Mononuclear cell (primary cell): Measurements from ENCODE around the gene DNM2. TPM values are rescaled to one million over a fixed set of nuclear protein-coding genes. Genes with fewer than 3 reads are reported as not detected.

Source experiments
- H3K27me3 ChIP-seq: 2 replicates; pipeline ENCODE4 v1.6.0; 2011; ENCODE audit warnings: low read length, control low read depth; ENCODE audit not compliant: insufficient read depth
- H3K4me1 ChIP-seq: 2 replicates; pipeline ENCODE4 v1.5.1; 2011; ENCODE audit warnings: mild to moderate bottlenecking, low read length, control low read depth; ENCODE audit not compliant: insufficient read depth
- H3K4me3 ChIP-seq: 2 replicates; pipeline ENCODE4 v1.5.1; 2011; ENCODE audit warnings: mild to moderate bottlenecking, low read length, moderate library complexity
- H3K9me3 ChIP-seq: 2 replicates; pipeline ENCODE4 v1.5.1; 2011; ENCODE audit warnings: low read depth, mild to moderate bottlenecking, control low read depth, low read length
- total RNA-seq: library from RNA; depleted of rRNA; stranded (reverse); fragments of >200 nt; gene quantifications from one replicate; pipeline ENCODE4 v1.2.3, GENCODE V29; 2012

Gene DNM2
- total RNA-seq, 1 donor, result 149 TPM

GRCh38 chr19:10812902-10813404, 95.1 kb downstream of the DNM2 start:
- H3K4me1 ChIP-seq, result peaks cover 80% of the 10 kb centered on the region
- H3K27me3 ChIP-seq, result no peaks in the 10 kb centered on the region
- H3K4me3 ChIP-seq, result no peak overlapping the region
- H3K9me3 ChIP-seq, result no peaks in the 10 kb centered on the region

GRCh38 chr19:10815007-10815536, 97.2 kb downstream of the DNM2 start:
- no peaks in the 10 kb centered on the region for H3K9me3 ChIP-seq
- H3K4me1 ChIP-seq, result peaks cover 59% of the 10 kb centered on the region
- H3K27me3 ChIP-seq, result no peaks in the 10 kb centered on the region
- H3K4me3 ChIP-seq, result no peak overlapping the region

- Histone ChIP-seq H3K4me1 (peaks cover 49% of the 10 kb centered on the region), H3K9me3 (no peaks in the 10 kb centered on the region)
Observed at GRCh38 chr19:10815969-10816644, 98.2 kb downstream of the DNM2 start.

GRCh38 chr19:10816691-10817090, 98.8 kb downstream of the DNM2 start:
- H3K27me3 ChIP-seq, result no peaks in the 10 kb centered on the region
- H3K4me3 ChIP-seq, result no peak overlapping the region
- peaks cover 43% of the 10 kb centered on the region for H3K4me1 ChIP-seq
- H3K9me3 ChIP-seq, result no peaks in the 10 kb centered on the region

More at GRCh38 chr19:10815969-10816644, 98.2 kb downstream of the DNM2 start:
- Histone ChIP-seq H3K27me3 (no peaks in the 10 kb centered on the region), H3K4me3 (no peak overlapping the region)

GRCh38 chr19:10817291-10818038, 99.6 kb downstream of the DNM2 start:
- H3K4me3 ChIP-seq, result no peak overlapping the region
- H3K4me1 ChIP-seq, result peaks cover 35% of the 10 kb centered on the region
- H3K27me3 ChIP-seq, result no peaks in the 10 kb centered on the region
- no peaks in the 10 kb centered on the region for H3K9me3 ChIP-seq

GRCh38 chr19:10818301-10819123, 100.6 kb downstream of the DNM2 start:
- Histone ChIP-seq H3K4me1 (peaks cover 25% of the 10 kb centered on the region), H3K27me3 (no peaks in the 10 kb centered on the region), H3K4me3 (no peak overlapping the region), H3K9me3 (no peaks in the 10 kb centered on the region)

- H3K27me3 ChIP-seq, result no peaks in the 10 kb centered on the region
- peaks cover 16% of the 10 kb centered on the region for H3K4me1 ChIP-seq
- no peak overlapping the region for H3K4me3 ChIP-seq
- H3K9me3 ChIP-seq, result no peaks in the 10 kb centered on the region
Observed at GRCh38 chr19:10819124-10820060, 101.5 kb downstream of the DNM2 start.

- Histone ChIP-seq H3K9me3 (no peaks in the 10 kb centered on the region), H3K4me1 (peaks cover 8% of the 10 kb centered on the region), H3K27me3 (no peaks in the 10 kb centered on the region), H3K4me3 (no peak overlapping the region)
Observed at GRCh38 chr19:10820173-10820572, 102.3 kb downstream of the DNM2 start.

GRCh38 chr19:10823690-10824089, 105.8 kb downstream of the DNM2 start:
- Histone ChIP-seq H3K9me3 (no peaks in the 10 kb centered on the region), H3K4me3 (no peak overlapping the region), H3K27me3 (no peaks in the 10 kb centered on the region), H3K4me1 (no peaks in the 10 kb centered on the region)

GRCh38 chr19:10826231-10826630, 108.4 kb downstream of the DNM2 start:
- Histone ChIP-seq H3K9me3 (no peaks in the 10 kb centered on the region), H3K27me3 (no peaks in the 10 kb centered on the region), H3K4me1 (no peaks in the 10 kb centered on the region), H3K4me3 (no peak overlapping the region)

- H3K27me3 ChIP-seq, result no peaks in the 10 kb centered on the region
Observed at GRCh38 chr19:10826846-10827245, 109.0 kb downstream of the DNM2 start.

GRCh38 chr19:10828981-10829821, 111.3 kb downstream of the DNM2 start:
- H3K9me3 ChIP-seq, result no peaks in the 10 kb centered on the region
- no peaks in the 10 kb centered on the region for H3K4me1 ChIP-seq
- H3K4me3 ChIP-seq, result no peak overlapping the region
- no peaks in the 10 kb centered on the region for H3K27me3 ChIP-seq

More at GRCh38 chr19:10826846-10827245, 109.0 kb downstream of the DNM2 start:
- Histone ChIP-seq H3K4me1 (no peaks in the 10 kb centered on the region), H3K4me3 (no peak overlapping the region), H3K9me3 (no peaks in the 10 kb centered on the region)

GRCh38 chr19:10829967-10830366, 112.1 kb downstream of the DNM2 start:
- Histone ChIP-seq H3K9me3 (no peaks in the 10 kb centered on the region), H3K27me3 (no peaks in the 10 kb centered on the region), H3K4me1 (peaks cover under 1% of the 10 kb centered on the region), H3K4me3 (no peak overlapping the region)
